Activated CD8-positive, alpha-beta T cell treated with anti-CD3 and anti-CD28 coated beads, Interleukin-2, amount 10 ng/mL, durations not matched to agents 7 days and 5 days (primary cell): Measurements from ENCODE around the gene NCDN. TPM values are rescaled to one million over a fixed set of nuclear protein-coding genes. Genes with fewer than 3 reads are reported as not detected.

Source experiments
- ATAC-seq: fragments of 150-1000 bp; cut with Tn5 transposase; one replicate; pipeline ENCODE4 v1.10.0; 2021; ENCODE audit warnings: moderate library complexity
- CTCF ChIA-PET: fragments of 350-600 bp; sonication (Branson Sonifier 250); formaldehyde crosslinking; loops from one replicate; lab custom pipeline; 2021; ENCODE audit warnings: antibody characterized with exemption; lab: Charles Lee
- POLR2A ChIA-PET: fragments of 350-600 bp; sonication (Branson Sonifier 250); formaldehyde crosslinking; loops from one replicate; lab custom pipeline; 2021; ENCODE audit warnings: antibody characterized with exemption; lab: Charles Lee
- DNase-seq: peaks from one replicate; pipeline ENCODE4 v3.0.0-alpha.2; 2020
- H3K27ac Mint-ChIP-seq: one replicate; pipeline ENCODE4 v1.8.0; 2021; ENCODE audit warnings: mild to moderate bottlenecking, mixed read lengths
- H3K27me3 Mint-ChIP-seq: one replicate; pipeline ENCODE4 v1.8.0; 2021; ENCODE audit warnings: low read depth, mixed read lengths
- H3K36me3 Mint-ChIP-seq: one replicate; pipeline ENCODE4 v1.8.0; 2021; ENCODE audit warnings: low read depth, mixed read lengths
- H3K4me1 Mint-ChIP-seq: one replicate; pipeline ENCODE4 v1.8.0; 2021; ENCODE audit warnings: low read depth, mixed read lengths
- H3K4me3 Mint-ChIP-seq: one replicate; pipeline ENCODE4 v1.8.0; 2021; ENCODE audit warnings: mild to moderate bottlenecking, mixed read lengths
- H3K9me3 Mint-ChIP-seq: one replicate; pipeline ENCODE4 v1.8.0; 2022; ENCODE audit warnings: mixed read lengths; ENCODE audit not compliant: insufficient read depth
- total RNA-seq, 2 experiments: library from RNA; stranded (reverse); gene quantifications; one replicate each; pipeline ENCODE4 v1.2.3, GENCODE V29; 2021

NCDN gene
- total RNA-seq, 2 experiments from 2014 or later = 19.3 to 19.4 TPM

- H3K4me3 Mint-ChIP-seq = no peak overlapping the region
- H3K36me3 Mint-ChIP-seq = peaks cover 69% of the 10 kb centered on the region
- DNase-seq (no peak), ATAC-seq (no peak)
- POLR2A ChIA-PET = no interaction called here
- CTCF ChIA-PET = interaction anchor here (0.7 to 3.0 kb wide), 2 partner anchors 11 to 37 kb away, joined by 3 to 9 read pairs; no protein-coding TSS in a partner anchor
- H3K4me1 Mint-ChIP-seq = peaks cover 12% of the 10 kb centered on the region
- no peaks in the 10 kb centered on the region for H3K27me3 Mint-ChIP-seq
- peak overlapping the region; percentile 37 for H3K27ac Mint-ChIP-seq
- no peaks in the 10 kb centered on the region for H3K9me3 Mint-ChIP-seq
These were observed 48.2 kb downstream of the NCDN start for GRCh38 chr1:35605867-35606182.

- Mint-ChIP-seq H3K4me1 (peaks cover 8% of the 10 kb centered on the region), H3K4me3 (no peak overlapping the region), H3K27me3 (no peaks in the 10 kb centered on the region), H3K36me3 (peaks cover 43% of the 10 kb centered on the region), H3K9me3 (no peaks in the 10 kb centered on the region), H3K27ac (no peak overlapping the region)
- ChIA-PET POLR2A (no interaction called here), CTCF (no interaction called here)
- no peak for ATAC-seq
- no peak for DNase-seq
These were observed 54.1 kb downstream of the NCDN start for GRCh38 chr1:35611655-35612054.

GRCh38 chr1:35615440-35615839 lies 57.8 kb downstream of the NCDN start:
- Mint-ChIP-seq H3K27me3 (no peaks in the 10 kb centered on the region), H3K9me3 (no peaks in the 10 kb centered on the region), H3K4me1 (peaks cover 7% of the 10 kb centered on the region), H3K27ac (no peak overlapping the region), H3K36me3 (peaks cover 34% of the 10 kb centered on the region), H3K4me3 (no peak overlapping the region)
- no peak for DNase-seq
- POLR2A ChIA-PET = no interaction called here
- no peak for ATAC-seq
- CTCF ChIA-PET = interaction anchor here (1.1 kb wide), 1 partner anchor 15 kb away, joined by 3 read pairs; no protein-coding TSS in a partner anchor

Other genes starting within 250 kb of the NCDN start
- gene KIAA0319L, start 396 bp upstream of the NCDN start, total RNA-seq = 10 to 100 TPM; 27.0 to 36.1 TPM
- gene TFAP2E, start 15.5 kb downstream of the NCDN start, total RNA-seq = 1 to 10 TPM; 1.0 to 1.1 TPM
- 10 to 100 TPM; 82.4 to 86.6 TPM for gene PSMB2, start 83.7 kb downstream of the NCDN start, total RNA-seq
- gene C1orf216, start 161.1 kb downstream of the NCDN start, total RNA-seq = 10 to 100 TPM; 16.7 to 17.2 TPM
- 10 to 100 TPM; 88.8 to 89.7 TPM for gene CLSPN, start 212.2 kb downstream of the NCDN start, total RNA-seq